MM.1S (cell line): Measurements from ENCODE around the gene BNIP5.

Experiments
- DNase-seq: peaks from one replicate; pipeline ENCODE4 v3.0.0-alpha.2; 2015
- H2AFZ ChIP-seq: fragments of 300-600 bp; sonication (generic); 2 replicates; pipeline ENCODE4 v1.6.0; 2016; ENCODE audit warnings: antibody characterized with exemption, low read length
- H3F3A ChIP-seq: fragments of 300-600 bp; sonication (generic); 2 replicates; pipeline ENCODE4 v1.6.1; 2016; ENCODE audit warnings: mild to moderate bottlenecking, antibody characterized with exemption, low read length, moderate library complexity, mixed read lengths; ENCODE audit not compliant: insufficient read depth
- H3K27ac ChIP-seq: fragments of 300-600 bp; sonication (generic); 2 replicates; pipeline ENCODE4 v1.5.1; 2016; ENCODE audit warnings: mild to moderate bottlenecking, low read length
- H3K27me3 ChIP-seq: fragments of 300-600 bp; sonication (generic); replicated peaks from 2 replicates; pipeline ENCODE4 v1.6.0; 2016; ENCODE audit warnings: low read length; ENCODE audit not compliant: insufficient read depth
- H3K36me3 ChIP-seq: fragments of 300-600 bp; sonication (generic); replicated peaks from 2 replicates; pipeline ENCODE4 v1.6.1; 2016; ENCODE audit warnings: mild to moderate bottlenecking, low read length, mixed read lengths; ENCODE audit not compliant: insufficient read depth
- H3K4me1 ChIP-seq: fragments of 300-600 bp; sonication (generic); 2 replicates; pipeline ENCODE4 v1.6.1; 2016; ENCODE audit warnings: low read length, mixed read lengths
- H3K4me2 ChIP-seq: fragments of 300-600 bp; sonication (generic); 2 replicates; pipeline ENCODE4 v1.6.0; 2016; ENCODE audit warnings: low read depth, low read length
- H3K4me3 ChIP-seq: fragments of 300-600 bp; sonication (generic); 2 replicates; pipeline ENCODE4 v1.5.1; 2016; ENCODE audit warnings: low read length, mixed read lengths
- H3K79me2 ChIP-seq: fragments of 300-600 bp; sonication (generic); 2 replicates; pipeline ENCODE4 v1.6.1; 2016; ENCODE audit warnings: mixed run types, low read length, mixed read lengths
- H3K9ac ChIP-seq: fragments of 300-600 bp; sonication (generic); 2 replicates; pipeline ENCODE4 v1.6.1; 2016; ENCODE audit warnings: low read length, mixed read lengths
- H3K9me2 ChIP-seq: fragments of 300-600 bp; sonication (generic); replicated peaks from 2 replicates; pipeline ENCODE4 v1.6.1; 2016; ENCODE audit warnings: mild to moderate bottlenecking, low read length, mixed read lengths; ENCODE audit not compliant: insufficient read depth
- H3K9me3 ChIP-seq: fragments of 300-600 bp; sonication (generic); replicated peaks from 2 replicates; pipeline ENCODE4 v1.6.1; 2016; ENCODE audit warnings: mild to moderate bottlenecking, low read length, mixed read lengths; ENCODE audit not compliant: insufficient read depth
- H4K20me1 ChIP-seq: fragments of 300-600 bp; sonication (generic); 2 replicates; pipeline ENCODE4 v1.6.1; 2016; ENCODE audit warnings: mild to moderate bottlenecking, low read length, moderate library complexity, mixed read lengths; ENCODE audit not compliant: insufficient read depth
- EZH2 ChIP-seq: fragments of 300-600 bp; sonication (generic); optimal IDR thresholded peaks from 2 replicates; pipeline ENCODE3; 2017; ENCODE audit warnings: low read depth, mild to moderate bottlenecking, antibody characterized with exemption, low read length, mixed read lengths
- EZH2phosphoT487 ChIP-seq: fragments of 300-600 bp; sonication (generic); IDR thresholded peaks from 2 replicates; pipeline ENCODE4 v1.6.1; 2018; ENCODE audit warnings: antibody characterized with exemption, low read length
- TF ChIP-seq, protein P1 (sequence below): fragments of 300-600 bp; sonication (generic); IDR thresholded peaks from 2 replicates; pipeline ENCODE4 v1.5.1; 2016; ENCODE audit warnings: antibody characterized with exemption, low read length, mixed read lengths

Gene BNIP5

DNA sequence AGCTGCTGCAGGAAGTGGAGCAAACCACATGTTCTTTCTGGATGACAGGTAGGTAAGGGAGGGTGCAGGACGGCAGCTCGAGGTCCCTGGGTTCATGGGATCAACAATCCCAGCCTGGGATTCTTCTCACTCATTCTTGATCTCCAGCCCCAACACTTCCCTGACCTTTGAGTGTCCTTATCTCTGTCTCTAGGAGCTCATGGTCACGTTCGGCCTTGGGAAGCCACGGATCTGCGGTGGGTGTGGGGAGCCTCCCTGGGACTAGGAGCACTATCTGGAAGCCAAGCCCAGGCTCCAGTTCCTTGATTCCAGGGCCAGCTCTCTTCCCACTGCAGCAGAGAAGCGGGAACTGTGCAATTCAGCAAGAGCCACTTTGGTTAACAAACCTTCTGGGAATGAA lies 27.5 kb downstream of the BNIP5 start:
- no peak for DNase-seq
- Histone ChIP-seq H3K9me2 (no peaks in the 10 kb centered on the region), H3K27ac (no peak overlapping the region), H3K4me1 (no peaks in the 10 kb centered on the region), H3K27me3 (no peaks in the 10 kb centered on the region), H4K20me1 (no peaks in the 10 kb centered on the region), H3K9me3 (no peaks in the 10 kb centered on the region), H3F3A (no peaks in the 10 kb centered on the region), H3K36me3 (no peaks in the 10 kb centered on the region), H3K79me2 (no peaks in the 10 kb centered on the region), H3K4me3 (no peak overlapping the region), H3K9ac (no peak overlapping the region), H2AFZ (no peak overlapping the region), H3K4me2 (no peak overlapping the region)
- no peak for TF ChIP-seq EZH2
- TF ChIP-seq, protein P1, sequence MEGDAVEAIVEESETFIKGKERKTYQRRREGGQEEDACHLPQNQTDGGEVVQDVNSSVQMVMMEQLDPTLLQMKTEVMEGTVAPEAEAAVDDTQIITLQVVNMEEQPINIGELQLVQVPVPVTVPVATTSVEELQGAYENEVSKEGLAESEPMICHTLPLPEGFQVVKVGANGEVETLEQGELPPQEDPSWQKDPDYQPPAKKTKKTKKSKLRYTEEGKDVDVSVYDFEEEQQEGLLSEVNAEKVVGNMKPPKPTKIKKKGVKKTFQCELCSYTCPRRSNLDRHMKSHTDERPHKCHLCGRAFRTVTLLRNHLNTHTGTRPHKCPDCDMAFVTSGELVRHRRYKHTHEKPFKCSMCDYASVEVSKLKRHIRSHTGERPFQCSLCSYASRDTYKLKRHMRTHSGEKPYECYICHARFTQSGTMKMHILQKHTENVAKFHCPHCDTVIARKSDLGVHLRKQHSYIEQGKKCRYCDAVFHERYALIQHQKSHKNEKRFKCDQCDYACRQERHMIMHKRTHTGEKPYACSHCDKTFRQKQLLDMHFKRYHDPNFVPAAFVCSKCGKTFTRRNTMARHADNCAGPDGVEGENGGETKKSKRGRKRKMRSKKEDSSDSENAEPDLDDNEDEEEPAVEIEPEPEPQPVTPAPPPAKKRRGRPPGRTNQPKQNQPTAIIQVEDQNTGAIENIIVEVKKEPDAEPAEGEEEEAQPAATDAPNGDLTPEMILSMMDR: no peak
- no peak for TF ChIP-seq EZH2phosphoT487

DNA sequence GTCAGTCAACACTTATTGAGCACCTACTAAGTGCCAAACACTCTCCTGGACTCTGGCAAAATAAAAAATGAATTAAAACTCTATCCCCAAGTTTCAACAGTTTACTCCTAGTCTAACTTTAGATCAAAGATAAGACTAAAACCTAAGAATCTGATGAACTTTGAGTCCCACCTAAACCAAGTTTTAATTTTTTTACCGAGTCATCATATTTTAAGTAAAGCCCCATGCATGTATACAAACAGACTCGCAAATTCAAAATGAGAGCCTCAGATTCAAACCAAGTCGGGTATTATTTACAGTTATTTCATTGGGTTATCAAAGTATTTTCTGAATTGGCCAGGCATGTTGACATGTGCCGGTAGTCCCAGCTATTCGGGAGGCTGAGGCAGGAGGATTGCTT lies 28.2 kb downstream of the BNIP5 start:
- no peak for DNase-seq
- H3K4me2 ChIP-seq: no peak overlapping the region
- no peaks in the 10 kb centered on the region for H3K27me3 ChIP-seq
- H3F3A ChIP-seq: no peaks in the 10 kb centered on the region
- H4K20me1 ChIP-seq: no peaks in the 10 kb centered on the region
- no peak overlapping the region for H3K27ac ChIP-seq
- H3K9me2 ChIP-seq: no peaks in the 10 kb centered on the region
- no peaks in the 10 kb centered on the region for H3K4me1 ChIP-seq
- TF ChIP-seq EZH2 (no peak), EZH2phosphoT487 (no peak)
- TF ChIP-seq, protein P1: no peak
- H3K4me3 ChIP-seq: no peak overlapping the region
- no peaks in the 10 kb centered on the region for H3K9me3 ChIP-seq
- no peak overlapping the region for H2AFZ ChIP-seq
- no peaks in the 10 kb centered on the region for H3K79me2 ChIP-seq
- H3K9ac ChIP-seq: no peak overlapping the region
- no peaks in the 10 kb centered on the region for H3K36me3 ChIP-seq

DNA sequence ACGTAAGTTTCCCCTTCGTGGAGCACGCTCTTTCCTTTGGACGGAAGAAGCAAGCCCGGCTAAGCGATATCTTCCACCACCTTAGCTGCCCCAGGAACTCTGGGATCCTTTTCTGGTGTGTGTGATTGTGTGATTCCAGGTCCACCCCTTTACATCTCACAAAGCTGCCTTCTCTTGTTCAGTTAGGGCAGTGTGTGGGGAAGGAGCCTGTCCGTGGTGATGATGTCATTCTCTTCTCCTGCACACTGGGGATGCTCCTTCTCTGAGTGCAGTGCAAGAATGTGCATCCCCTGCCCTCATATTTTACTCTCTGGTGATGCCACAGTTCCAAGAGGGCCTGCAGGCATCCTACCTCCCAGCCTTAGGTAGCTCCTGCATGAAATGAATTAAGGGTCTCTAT lies 30.3 kb downstream of the BNIP5 start:
- H3F3A ChIP-seq: no peaks in the 10 kb centered on the region
- no peaks in the 10 kb centered on the region for H4K20me1 ChIP-seq
- no peak overlapping the region for H2AFZ ChIP-seq
- H3K79me2 ChIP-seq: no peaks in the 10 kb centered on the region
- H3K4me1 ChIP-seq: peaks cover 4% of the 10 kb centered on the region; the same call in 1 of the 2 replicates
- H3K27ac ChIP-seq: no peak overlapping the region
- TF ChIP-seq, protein P1: no peak
- no peak for TF ChIP-seq EZH2
- TF ChIP-seq EZH2phosphoT487: no peak
- no peaks in the 10 kb centered on the region for H3K9me2 ChIP-seq
- no peak for DNase-seq
- H3K4me2 ChIP-seq: no peak overlapping the region
- no peaks in the 10 kb centered on the region for H3K27me3 ChIP-seq
- H3K9me3 ChIP-seq: no peaks in the 10 kb centered on the region
- H3K9ac ChIP-seq: no peak overlapping the region
- no peak overlapping the region for H3K4me3 ChIP-seq
- no peaks in the 10 kb centered on the region for H3K36me3 ChIP-seq
